Measurements from ENCODE around the gene POGK. TPM values are rescaled to one million over a fixed set of nuclear protein-coding genes. Genes with fewer than 3 reads are reported as not detected.

The POGK gene
- total RNA-seq, 1 donor from 2014 or later, result 33.0 TPM

DNA sequence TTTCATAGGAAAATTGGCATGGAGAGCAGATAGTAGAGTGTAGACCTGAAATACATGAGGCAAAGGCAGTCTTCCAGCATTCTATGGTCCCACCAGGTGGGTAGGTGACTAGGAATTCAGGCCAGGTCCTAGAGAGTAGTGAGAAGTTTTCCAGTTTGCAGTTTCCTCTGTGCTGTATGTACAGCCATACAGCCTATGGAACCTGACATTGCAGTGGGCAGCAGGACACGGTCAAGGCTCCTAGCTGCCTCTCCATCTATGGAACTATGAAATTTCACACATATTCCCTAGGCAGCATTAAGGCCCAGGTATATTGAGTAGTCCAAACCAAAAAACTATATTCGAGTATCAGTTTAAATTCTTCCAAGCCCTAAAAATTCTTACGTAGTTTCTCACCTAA lies 16.3 kb downstream of the POGK start:
- no peaks in the 10 kb centered on the region for H3K9me3 Mint-ChIP-seq (ENCODE audit: unreplicated experiment)
- H3K36me3 Mint-ChIP-seq (ENCODE audit: unreplicated experiment), result peaks cover 47% of the 10 kb centered on the region
- DNase-seq (ENCODE audit: extremely low spot score, unreplicated experiment), result no peak
- H3K4me3 Mint-ChIP-seq (ENCODE audit: unreplicated experiment), result no peak overlapping the region
- no peak overlapping the region for H3K27ac Mint-ChIP-seq (ENCODE audit: unreplicated experiment)
- H3K4me1 Mint-ChIP-seq (ENCODE audit: unreplicated experiment), result no peaks in the 10 kb centered on the region
- TF ChIP-seq, protein P1, sequence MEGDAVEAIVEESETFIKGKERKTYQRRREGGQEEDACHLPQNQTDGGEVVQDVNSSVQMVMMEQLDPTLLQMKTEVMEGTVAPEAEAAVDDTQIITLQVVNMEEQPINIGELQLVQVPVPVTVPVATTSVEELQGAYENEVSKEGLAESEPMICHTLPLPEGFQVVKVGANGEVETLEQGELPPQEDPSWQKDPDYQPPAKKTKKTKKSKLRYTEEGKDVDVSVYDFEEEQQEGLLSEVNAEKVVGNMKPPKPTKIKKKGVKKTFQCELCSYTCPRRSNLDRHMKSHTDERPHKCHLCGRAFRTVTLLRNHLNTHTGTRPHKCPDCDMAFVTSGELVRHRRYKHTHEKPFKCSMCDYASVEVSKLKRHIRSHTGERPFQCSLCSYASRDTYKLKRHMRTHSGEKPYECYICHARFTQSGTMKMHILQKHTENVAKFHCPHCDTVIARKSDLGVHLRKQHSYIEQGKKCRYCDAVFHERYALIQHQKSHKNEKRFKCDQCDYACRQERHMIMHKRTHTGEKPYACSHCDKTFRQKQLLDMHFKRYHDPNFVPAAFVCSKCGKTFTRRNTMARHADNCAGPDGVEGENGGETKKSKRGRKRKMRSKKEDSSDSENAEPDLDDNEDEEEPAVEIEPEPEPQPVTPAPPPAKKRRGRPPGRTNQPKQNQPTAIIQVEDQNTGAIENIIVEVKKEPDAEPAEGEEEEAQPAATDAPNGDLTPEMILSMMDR (IDR thresholded peaks at IDR 0.05), result no peak
- H3K27me3 Mint-ChIP-seq (ENCODE audit: unreplicated experiment), result no peaks in the 10 kb centered on the region

DNA sequence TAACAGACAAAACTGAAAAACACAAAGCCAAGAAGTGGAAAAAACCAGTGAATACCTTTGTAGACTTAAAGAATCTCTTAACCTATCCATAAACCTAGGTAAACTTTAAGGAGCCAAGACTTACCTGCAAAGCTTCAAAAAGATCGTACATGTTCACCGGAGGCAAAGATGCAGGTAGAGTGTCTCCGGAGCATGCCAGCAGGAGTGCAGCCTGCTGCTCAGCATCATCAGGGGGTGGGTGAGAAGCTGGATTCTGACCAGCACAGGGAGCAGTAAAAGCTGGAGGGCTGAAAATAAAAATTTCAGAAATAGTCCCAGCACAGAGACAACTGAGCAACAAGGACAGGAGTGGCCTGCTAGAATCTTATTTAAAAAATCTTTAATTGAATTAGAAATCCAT lies 18.7 kb downstream of the POGK start:
- Mint-ChIP-seq H3K27ac (ENCODE audit: unreplicated experiment) (no peak overlapping the region), H3K4me3 (ENCODE audit: unreplicated experiment) (no peak overlapping the region), H3K27me3 (ENCODE audit: unreplicated experiment) (no peaks in the 10 kb centered on the region), H3K9me3 (ENCODE audit: unreplicated experiment) (no peaks in the 10 kb centered on the region), H3K4me1 (ENCODE audit: unreplicated experiment) (no peaks in the 10 kb centered on the region), H3K36me3 (ENCODE audit: unreplicated experiment) (peaks cover 42% of the 10 kb centered on the region)
- no peak for DNase-seq (ENCODE audit: extremely low spot score, unreplicated experiment)
- TF ChIP-seq, protein P1 (IDR thresholded peaks at IDR 0.05), result no peak

DNA sequence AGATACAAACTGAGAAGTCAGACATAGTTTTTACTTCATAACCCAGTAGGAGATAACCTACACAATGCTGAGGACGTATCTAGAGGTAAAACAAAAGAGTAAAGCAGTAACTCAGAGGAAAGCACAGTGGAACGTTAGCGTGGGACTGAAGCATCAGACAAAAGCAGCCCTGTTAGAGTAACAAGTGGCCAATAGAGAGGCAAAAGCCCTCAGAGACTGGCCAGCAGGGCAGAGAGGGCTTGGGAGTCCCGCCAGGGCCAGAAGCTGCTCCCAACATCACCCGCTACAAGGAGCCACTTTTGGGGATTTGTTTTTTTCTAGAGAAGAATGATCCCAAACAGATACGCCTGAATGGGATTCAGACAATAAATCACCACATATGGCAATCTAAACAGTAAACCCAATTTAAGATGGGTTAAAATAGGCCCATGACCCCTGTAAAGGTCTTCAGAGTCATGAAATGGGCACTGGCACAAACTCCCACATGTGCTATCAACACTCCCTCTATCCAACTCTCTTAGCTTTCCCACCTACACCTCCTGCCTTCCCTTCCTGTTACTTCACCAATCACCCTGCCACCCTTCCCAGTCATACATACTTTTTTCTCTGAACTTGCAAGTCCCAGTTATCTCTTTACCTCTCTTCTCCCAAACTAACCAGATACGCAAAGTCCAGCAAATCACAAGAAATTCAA lies 19.6 kb downstream of the POGK start:
- Mint-ChIP-seq H3K9me3 (ENCODE audit: unreplicated experiment) (no peaks in the 10 kb centered on the region), H3K36me3 (ENCODE audit: unreplicated experiment) (peaks cover 44% of the 10 kb centered on the region), H3K4me3 (ENCODE audit: unreplicated experiment) (no peak overlapping the region), H3K27me3 (ENCODE audit: unreplicated experiment) (no peaks in the 10 kb centered on the region), H3K4me1 (ENCODE audit: unreplicated experiment) (no peaks in the 10 kb centered on the region), H3K27ac (ENCODE audit: unreplicated experiment) (no peak overlapping the region)
- TF ChIP-seq, protein P1 (IDR thresholded peaks at IDR 0.05), result no peak
- no peak for DNase-seq (ENCODE audit: extremely low spot score, unreplicated experiment)

DNA sequence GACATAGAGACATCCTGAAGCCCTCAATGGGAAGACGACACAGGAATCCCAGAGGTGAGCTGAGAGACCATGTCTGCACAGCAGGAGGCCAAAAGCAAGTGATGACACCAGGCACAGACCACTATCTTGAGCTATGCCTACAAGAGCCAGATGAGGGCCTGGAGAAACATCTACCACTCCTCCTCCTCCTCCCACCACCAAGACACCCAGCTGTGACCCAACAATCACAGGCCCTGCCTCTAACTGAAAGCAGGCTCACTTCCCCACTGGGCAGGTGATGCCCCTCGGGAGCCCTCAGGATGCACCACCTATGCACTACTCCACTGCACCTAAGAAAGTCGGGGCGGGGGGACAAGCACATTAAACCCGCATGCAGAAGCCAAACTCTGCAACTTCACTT lies 20.3 kb downstream of the POGK start:
- Mint-ChIP-seq H3K36me3 (ENCODE audit: unreplicated experiment) (peaks cover 45% of the 10 kb centered on the region), H3K27me3 (ENCODE audit: unreplicated experiment) (no peaks in the 10 kb centered on the region), H3K4me1 (ENCODE audit: unreplicated experiment) (no peaks in the 10 kb centered on the region), H3K27ac (ENCODE audit: unreplicated experiment) (no peak overlapping the region), H3K4me3 (ENCODE audit: unreplicated experiment) (no peak overlapping the region), H3K9me3 (ENCODE audit: unreplicated experiment) (no peaks in the 10 kb centered on the region)
- no peak for DNase-seq (ENCODE audit: extremely low spot score, unreplicated experiment)
- TF ChIP-seq, protein P1 (IDR thresholded peaks at IDR 0.05), result no peak

DNA sequence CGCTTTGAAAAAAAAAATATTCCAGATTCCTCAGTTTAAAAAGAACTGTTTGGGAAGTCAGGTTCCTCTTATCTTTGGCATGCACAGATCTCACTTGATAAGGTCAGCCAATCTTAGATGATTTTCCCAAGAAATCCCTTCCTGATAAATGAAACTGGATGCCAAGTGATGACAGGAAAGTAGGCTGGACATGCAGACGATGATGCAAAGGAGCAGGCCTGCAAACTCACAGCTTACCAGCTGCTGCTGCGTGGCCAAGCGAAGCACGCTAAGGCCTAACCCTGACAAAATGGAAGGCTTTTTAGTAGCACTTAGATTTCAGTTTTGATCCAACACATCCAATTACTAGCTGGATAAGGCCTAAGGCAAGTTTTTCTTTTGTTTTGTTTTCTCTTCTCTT lies 26.7 kb downstream of the POGK start:
- no peaks in the 10 kb centered on the region for H3K27me3 Mint-ChIP-seq (ENCODE audit: unreplicated experiment)
- TF ChIP-seq, protein P1 (IDR thresholded peaks at IDR 0.05), result no peak
- no peak overlapping the region for H3K4me3 Mint-ChIP-seq (ENCODE audit: unreplicated experiment)
- DNase-seq (ENCODE audit: extremely low spot score, unreplicated experiment), result no peak
- H3K4me1 Mint-ChIP-seq (ENCODE audit: unreplicated experiment), result peaks cover 18% of the 10 kb centered on the region
- no peaks in the 10 kb centered on the region for H3K9me3 Mint-ChIP-seq (ENCODE audit: unreplicated experiment)
- peaks cover 36% of the 10 kb centered on the region for H3K36me3 Mint-ChIP-seq (ENCODE audit: unreplicated experiment)
- H3K27ac Mint-ChIP-seq (ENCODE audit: unreplicated experiment), result no peak overlapping the region
